Endodermal cell (in vitro differentiated cells): Measurements from ENCODE around the gene C1QTNF3. TPM values are rescaled to one million over a fixed set of nuclear protein-coding genes. Genes with fewer than 3 reads are reported as not detected.
"Not testable (repeated sequence)": the region's sequence is repeated elsewhere in the genome, so short reads cannot be mapped to it uniquely, and the experiment has no call there.

ENCODE experiments used
- DNase-seq: peaks from one replicate; pipeline ENCODE4 v3.0.0-alpha.2; 2017
- H3K27ac ChIP-seq: 2 replicates; pipeline ENCODE4 v1.5.1; 2013; ENCODE audit warnings: mild to moderate bottlenecking, low read depth, low read length, moderate library complexity
- H3K27me3 ChIP-seq: 2 replicates; pipeline ENCODE4 v1.6.1; 2013; ENCODE audit warnings: mild to moderate bottlenecking, low read length, moderate library complexity; ENCODE audit not compliant: insufficient read depth, control insufficient read depth, poor library complexity, severe bottlenecking
- H3K36me3 ChIP-seq: 2 replicates; pipeline ENCODE4 v1.7.0; 2013; ENCODE audit warnings: mild to moderate bottlenecking, low read length, moderate library complexity; ENCODE audit not compliant: control insufficient read depth, insufficient read depth
- H3K4me1 ChIP-seq: one replicate; pipeline ENCODE4 v1.7.0; 2013; ENCODE audit warnings: low read length; ENCODE audit not compliant: control insufficient read depth, insufficient read depth
- H3K4me3 ChIP-seq: 2 replicates; pipeline ENCODE4 v1.5.1; 2013; ENCODE audit warnings: mild to moderate bottlenecking, low read length, moderate library complexity
- H3K9ac ChIP-seq: 2 replicates; pipeline ENCODE4 v1.6.1; 2013; ENCODE audit warnings: mild to moderate bottlenecking, low read length, moderate library complexity; ENCODE audit not compliant: poor library complexity, severe bottlenecking; ENCODE audit errors: extremely low read depth
- H3K9me3 ChIP-seq: 2 replicates; pipeline ENCODE4 v1.6.1; 2013; ENCODE audit warnings: mild to moderate bottlenecking, low read length, moderate library complexity; ENCODE audit not compliant: control insufficient read depth
- H3K27ac Mint-ChIP-seq: 2 replicates; pipeline ENCODE4 v1.8.0; 2020; ENCODE audit warnings: mixed read lengths
- H3K27me3 Mint-ChIP-seq: 2 replicates; pipeline ENCODE4 v1.8.0; 2021; ENCODE audit warnings: mild to moderate bottlenecking, mixed read lengths; ENCODE audit not compliant: insufficient read depth
- H3K36me3 Mint-ChIP-seq: 2 replicates; pipeline ENCODE4 v1.8.0; 2020; ENCODE audit warnings: low read depth, mixed read lengths
- H3K4me1 Mint-ChIP-seq: 2 replicates; pipeline ENCODE4 v1.8.0; 2020; ENCODE audit warnings: mixed read lengths
- H3K4me3 Mint-ChIP-seq: 2 replicates; pipeline ENCODE4 v1.8.0; 2020; ENCODE audit warnings: mild to moderate bottlenecking, moderate library complexity, mixed read lengths
- H3K9me3 Mint-ChIP-seq: 2 replicates; pipeline ENCODE4 v1.8.0; 2020; ENCODE audit warnings: mild to moderate bottlenecking, mixed read lengths
- CTCF ChIP-seq: fragments of 200-600 bp; sonication (generic); conservative IDR thresholded peaks from 2 replicates; pipeline ENCODE4 v1.5.0; 2021; ENCODE audit warnings: antibody characterized with exemption, mild to moderate bottlenecking
- WGBS, 2 experiments: methylation state at CpG; one replicate each; pipeline versions ENCODE4 v1.1.5 to v1.1.7; 2013; ENCODE audit warnings: missing lambda C conversion rate in 2 of 2, mixed read lengths in 1 of 2; ENCODE audit not compliant: insufficient coverage in 1 of 2, insufficient read length in 1 of 2; 5-methylcytosine and 5-hydroxymethylcytosine counted together
- long read RNA-seq, 4 experiments: library from polyadenylated mRNA in 2 of 4; library from RNA in 1 of 4; library from capped mRNA in 1 of 4; stranded (forward) in 3 of 4; unstranded in 1 of 4; transcript quantifications; one replicate each; pipeline ENCODE4 v2.0.0, GENCODE V29; 2020 to 2021; ENCODE audit warnings: inconsistent platforms in 1 of 4
- polyA plus RNA-seq, 2 experiments: library from polyadenylated mRNA; stranded (reverse); fragments of 50-300 nt; gene quantifications; one replicate each; pipeline ENCODE4 v1.2.3, GENCODE V29; 2013
- total RNA-seq, 2 donors: library from RNA; stranded (reverse); fragmentation: NEBNext Ultra II Directional in 1 of 2; extraction: Animal tissue kit (Norgen Biotek cat#: 25700) in 1 of 2; gene quantifications; 2 replicates in 1 of 2; 3 replicates in 1 of 2; pipeline ENCODE4 v1.2.1, GENCODE V29; 2021

C1QTNF3 gene
- total RNA-seq = 1 to 10 TPM; 5.0 to 7.2 TPM
- 5.4 TPM for polyA plus RNA-seq (2013, experiment 1 of 2)
- polyA plus RNA-seq (2013, experiment 2 of 2) = 4.6 TPM
- long read RNA-seq, experiment 1 = 0 reads
- long read RNA-seq, experiment 2, partial matches to known transcripts = 1 of 2 reads
- long read RNA-seq, experiment 2, other reads (novel, unspliced or antisense) = 1 of 2 reads
- long read RNA-seq, experiment 3 = 0 reads
- long read RNA-seq, experiment 4 = 0 reads

- H3K4me1 Mint-ChIP-seq = peaks cover 1% of the 10 kb centered on the region
- Histone ChIP-seq H3K4me1 (peaks cover 3% of the 10 kb centered on the region), H3K36me3 (no peaks in the 10 kb centered on the region), H3K9me3 (no peaks in the 10 kb centered on the region), H3K27me3 (no peaks in the 10 kb centered on the region), H3K27ac (no peak within 1 kb of the TSS), H3K9ac (no peak within 1 kb of the TSS), H3K4me3 (no peak within 1 kb of the TSS)
- H3K27me3 Mint-ChIP-seq = no peaks in the 10 kb centered on the region
- no peak for TF ChIP-seq CTCF
- no peak within 1 kb of the TSS for H3K27ac Mint-ChIP-seq
- no peaks in the 10 kb centered on the region for H3K36me3 Mint-ChIP-seq
- no peak for DNase-seq
- H3K9me3 Mint-ChIP-seq = no peaks in the 10 kb centered on the region
- no peak within 1 kb of the TSS for H3K4me3 Mint-ChIP-seq
- 90 to 92% methylated on average over 3 to 9 of the region's 10 CpGs for WGBS, 2 experiments
Measured at GRCh38 chr5:34043099-34043876, at the start of gene C1QTNF3. TSS of gene C1QTNF3 (minus strand) at chr5:34043213. CDS start at chr5:34043125, 88 bp downstream.

- H3K9me3 Mint-ChIP-seq = not testable (repeated sequence)
Measured at GRCh38 chr5:34091039-34091438, 48.0 kb upstream of the C1QTNF3 start.

GRCh38 chr5:34089802-34090201, 46.8 kb upstream of the C1QTNF3 start:
- H3K27ac Mint-ChIP-seq, H3K9me3 ChIP-seq, H3K4me3 Mint-ChIP-seq, H3K36me3 Mint-ChIP-seq, H3K4me1 ChIP-seq, H3K27ac ChIP-seq, H3K27me3 ChIP-seq, H3K9me3 Mint-ChIP-seq, H3K27me3 Mint-ChIP-seq, DNase-seq, H3K4me1 Mint-ChIP-seq, H3K36me3 ChIP-seq, H3K4me3 ChIP-seq, H3K9ac ChIP-seq: not testable (repeated sequence)
- WGBS, 2 experiments = 95% methylated on average over 2 of the region's 3 CpGs; no CpG with 5 or more reads in 1 of the 2 experiments

More at GRCh38 chr5:34091039-34091438, 48.0 kb upstream of the C1QTNF3 start:
- not testable (repeated sequence) for H3K36me3 ChIP-seq, H3K27me3 ChIP-seq, H3K27ac ChIP-seq, H3K4me3 ChIP-seq, H3K27me3 Mint-ChIP-seq, H3K4me1 ChIP-seq, H3K36me3 Mint-ChIP-seq, H3K4me1 Mint-ChIP-seq, H3K27ac Mint-ChIP-seq, DNase-seq, H3K9me3 ChIP-seq, H3K9ac ChIP-seq, H3K4me3 Mint-ChIP-seq
- 97 to 98% methylated on average over 4 to 7 of the region's 7 CpGs for WGBS, 2 experiments

GRCh38 chr5:34087728-34088127, 44.7 kb upstream of the C1QTNF3 start:
- H3K4me3 Mint-ChIP-seq = not testable (repeated sequence)

GRCh38 chr5:34083898-34084297, 40.9 kb upstream of the C1QTNF3 start:
- DNase-seq, H3K4me3 ChIP-seq, H3K27me3 ChIP-seq, H3K9me3 Mint-ChIP-seq, H3K27ac ChIP-seq, H3K4me3 Mint-ChIP-seq, H3K9me3 ChIP-seq, H3K9ac ChIP-seq, H3K27ac Mint-ChIP-seq, H3K27me3 Mint-ChIP-seq, H3K4me1 ChIP-seq, H3K36me3 Mint-ChIP-seq, H3K36me3 ChIP-seq: not testable (repeated sequence)
- WGBS, 2 experiments = 91 to 100% methylated on average over 1 of the region's 4 CpGs
- peaks cover 14% of the 10 kb centered on the region for H3K4me1 Mint-ChIP-seq

More at GRCh38 chr5:34087728-34088127, 44.7 kb upstream of the C1QTNF3 start:
- H3K27me3 ChIP-seq, H3K27ac Mint-ChIP-seq, H3K36me3 ChIP-seq, H3K9me3 ChIP-seq, H3K4me1 Mint-ChIP-seq, H3K9ac ChIP-seq, H3K4me1 ChIP-seq, H3K27me3 Mint-ChIP-seq, H3K4me3 ChIP-seq, DNase-seq, H3K27ac ChIP-seq, H3K9me3 Mint-ChIP-seq, H3K36me3 Mint-ChIP-seq: not testable (repeated sequence)
- 80 to 95% methylated on average over 1 of the region's 3 CpGs for WGBS, 2 experiments

GRCh38 chr5:34079505-34079904, 36.5 kb upstream of the C1QTNF3 start:
- not testable (repeated sequence) for H3K36me3 Mint-ChIP-seq, H3K9me3 ChIP-seq, H3K36me3 ChIP-seq, H3K9me3 Mint-ChIP-seq, H3K4me3 Mint-ChIP-seq, H3K4me3 ChIP-seq, H3K4me1 ChIP-seq, H3K27me3 ChIP-seq, H3K27ac Mint-ChIP-seq, H3K9ac ChIP-seq, H3K27ac ChIP-seq, DNase-seq, H3K27me3 Mint-ChIP-seq
- H3K4me1 Mint-ChIP-seq = peaks cover 21% of the 10 kb centered on the region
- 100% methylated on average over 1 of the region's 2 CpGs; no CpG with 5 or more reads in 1 of the 2 experiments for WGBS, 2 experiments
